ENCODE results near the gene DOCK1. TPM values are rescaled to one million over a fixed set of nuclear protein-coding genes. Genes with fewer than 3 reads are reported as not detected.

Gene DOCK1
- polyA plus RNA-seq, 1 donor from 2014 or later = 2.7 TPM

GRCh38 chr10:126910798-126911197 is 5.6 kb downstream of the DOCK1 start:
- Histone ChIP-seq H3K27me3 (ENCODE audit: insufficient read depth, low read depth, low read length) (peaks cover 10% of the 10 kb centered on the region), H3K79me2 (replicated peaks; ENCODE audit: insufficient read depth, low read length) (no peaks in the 10 kb centered on the region), H3K4me3 (ENCODE audit: low read length) (no peak overlapping the region), H3K36me3 (ENCODE audit: insufficient read depth, low read length) (no peaks in the 10 kb centered on the region), H3F3A (ENCODE audit: insufficient read depth, low read length, poor library complexity, severe bottlenecking) (no peaks in the 10 kb centered on the region), H3K9ac (ENCODE audit: low read length) (no peak overlapping the region), H3K27ac (ENCODE audit: low read length) (no peak overlapping the region), H3K9me2 (ENCODE audit: insufficient read depth, low read length) (no peaks in the 10 kb centered on the region), H3K9me3 (ENCODE audit: low read length) (no peaks in the 10 kb centered on the region), H3K4me2 (ENCODE audit: low read length) (no peak overlapping the region), H4K20me1 (ENCODE audit: insufficient read depth) (no peaks in the 10 kb centered on the region), H2AFZ (ENCODE audit: low read depth, low read length) (no peak overlapping the region)
- no peak for TF ChIP-seq REST (IDR thresholded peaks at IDR 0.05; ENCODE audit: borderline replicate concordance)
- TF ChIP-seq RAD21 (conservative IDR thresholded peaks at IDR 0.05) = no peak
- TF ChIP-seq SMC3 (conservative IDR thresholded peaks at IDR 0.05; ENCODE audit: poor library complexity) = no peak
- TF ChIP-seq MXI1 (conservative IDR thresholded peaks at IDR 0.05; ENCODE audit: poor library complexity, severe bottlenecking) = no peak
- TF ChIP-seq EZH2 (IDR thresholded peaks at IDR 0.05; ENCODE audit: borderline replicate concordance, insufficient read depth, low read length, poor library complexity, severe bottlenecking) = no peak
- TF ChIP-seq POLR2AphosphoS5 (IDR thresholded peaks at IDR 0.05) = no peak
- TF ChIP-seq, protein P1, sequence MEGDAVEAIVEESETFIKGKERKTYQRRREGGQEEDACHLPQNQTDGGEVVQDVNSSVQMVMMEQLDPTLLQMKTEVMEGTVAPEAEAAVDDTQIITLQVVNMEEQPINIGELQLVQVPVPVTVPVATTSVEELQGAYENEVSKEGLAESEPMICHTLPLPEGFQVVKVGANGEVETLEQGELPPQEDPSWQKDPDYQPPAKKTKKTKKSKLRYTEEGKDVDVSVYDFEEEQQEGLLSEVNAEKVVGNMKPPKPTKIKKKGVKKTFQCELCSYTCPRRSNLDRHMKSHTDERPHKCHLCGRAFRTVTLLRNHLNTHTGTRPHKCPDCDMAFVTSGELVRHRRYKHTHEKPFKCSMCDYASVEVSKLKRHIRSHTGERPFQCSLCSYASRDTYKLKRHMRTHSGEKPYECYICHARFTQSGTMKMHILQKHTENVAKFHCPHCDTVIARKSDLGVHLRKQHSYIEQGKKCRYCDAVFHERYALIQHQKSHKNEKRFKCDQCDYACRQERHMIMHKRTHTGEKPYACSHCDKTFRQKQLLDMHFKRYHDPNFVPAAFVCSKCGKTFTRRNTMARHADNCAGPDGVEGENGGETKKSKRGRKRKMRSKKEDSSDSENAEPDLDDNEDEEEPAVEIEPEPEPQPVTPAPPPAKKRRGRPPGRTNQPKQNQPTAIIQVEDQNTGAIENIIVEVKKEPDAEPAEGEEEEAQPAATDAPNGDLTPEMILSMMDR (IDR thresholded peaks at IDR 0.05; ENCODE audit: poor library complexity, severe bottlenecking) = no peak
- no peak for TF ChIP-seq EP300 (conservative IDR thresholded peaks at IDR 0.05; ENCODE audit: poor library complexity, severe bottlenecking)
- no peak for TF ChIP-seq TAF1 (IDR thresholded peaks at IDR 0.05; ENCODE audit: low read depth)

- no peak for TF ChIP-seq REST (IDR thresholded peaks at IDR 0.05; ENCODE audit: borderline replicate concordance)
- TF ChIP-seq EZH2 (IDR thresholded peaks at IDR 0.05; ENCODE audit: borderline replicate concordance, insufficient read depth, low read length, poor library complexity, severe bottlenecking) = no peak
- no peak for TF ChIP-seq POLR2AphosphoS5 (IDR thresholded peaks at IDR 0.05)
- TF ChIP-seq, protein P1 (IDR thresholded peaks at IDR 0.05; ENCODE audit: poor library complexity, severe bottlenecking) = no peak
- no peak for TF ChIP-seq TAF1 (IDR thresholded peaks at IDR 0.05; ENCODE audit: low read depth)
- TF ChIP-seq RAD21 (conservative IDR thresholded peaks at IDR 0.05) = no peak
- no peak for TF ChIP-seq EP300 (conservative IDR thresholded peaks at IDR 0.05; ENCODE audit: poor library complexity, severe bottlenecking)
- TF ChIP-seq MXI1 (conservative IDR thresholded peaks at IDR 0.05; ENCODE audit: poor library complexity, severe bottlenecking) = no peak
- TF ChIP-seq SMC3 (conservative IDR thresholded peaks at IDR 0.05; ENCODE audit: poor library complexity) = no peak
- no peak overlapping the region for H2AFZ ChIP-seq (ENCODE audit: low read depth, low read length)
- no peaks in the 10 kb centered on the region for H3K79me2 ChIP-seq (replicated peaks; ENCODE audit: insufficient read depth, low read length)
- H3K9ac ChIP-seq (ENCODE audit: low read length) = no peak overlapping the region
- H3K27me3 ChIP-seq (ENCODE audit: insufficient read depth, low read depth, low read length) = peaks cover 5% of the 10 kb centered on the region
- no peak overlapping the region for H3K4me3 ChIP-seq (ENCODE audit: low read length)
- H3K4me2 ChIP-seq (ENCODE audit: low read length) = no peak overlapping the region
- H3K9me3 ChIP-seq (ENCODE audit: low read length) = no peaks in the 10 kb centered on the region
- H3K36me3 ChIP-seq (ENCODE audit: insufficient read depth, low read length) = no peaks in the 10 kb centered on the region
- H3F3A ChIP-seq (ENCODE audit: insufficient read depth, low read length, poor library complexity, severe bottlenecking) = no peaks in the 10 kb centered on the region
- H4K20me1 ChIP-seq (ENCODE audit: insufficient read depth) = no peaks in the 10 kb centered on the region
- no peaks in the 10 kb centered on the region for H3K9me2 ChIP-seq (ENCODE audit: insufficient read depth, low read length)
- H3K27ac ChIP-seq (ENCODE audit: low read length) = no peak overlapping the region
Observed at GRCh38 chr10:126911301-126911700, 6.1 kb downstream of the DOCK1 start.

Measured in neural cell (in vitro differentiated cells).